CD4-positive, alpha-beta T cell (primary cell): ENCODE data around the gene LGALS9C. TPM values are rescaled to one million over a fixed set of nuclear protein-coding genes. Genes with fewer than 3 reads are reported as not detected.
"Not testable (repeated sequence)": the region's sequence is repeated elsewhere in the genome, so short reads cannot be mapped to it uniquely, and the experiment has no call there.

Source experiments
- ATAC-seq: fragments of 200-7000 bp; cut with Tn5 transposase; one replicate; pipeline ENCODE4 v1.10.0; 2022; ENCODE audit warnings: mild to moderate bottlenecking; ENCODE audit not compliant: poor library complexity
- CTCF ChIA-PET: fragments of 350-600 bp; sonication (Branson Sonifier 250); formaldehyde crosslinking; loops from one replicate; lab custom pipeline; 2021; ENCODE audit warnings: antibody characterized with exemption, inconsistent platforms; lab: Charles Lee
- POLR2A ChIA-PET: fragments of 350-600 bp; sonication (Branson Sonifier 250); formaldehyde crosslinking; loops from one replicate; lab custom pipeline; 2021; ENCODE audit warnings: antibody characterized with exemption, inconsistent platforms; lab: Charles Lee
- DNase-seq, 14 experiments: peaks; one replicate each; pipeline ENCODE4 v3.0.0-alpha.2; 2013 to 2020; ENCODE audit warnings: mixed read lengths in 2 of 14
- H3K27ac ChIP-seq, 2 donors: one replicate each; pipeline versions ENCODE4 v1.5.1 to v1.7.0; 2013; ENCODE audit warnings: low read length in 2 of 2, low read depth in 1 of 2, mild to moderate bottlenecking in 1 of 2
- H3K27me3 ChIP-seq, 2 experiments: 1 replicate in 1 of 2; 2 replicates in 1 of 2; pipeline versions ENCODE4 v1.6.1 to v1.7.0; 2013; ENCODE audit warnings: low read length in 2 of 2, control low read depth in 1 of 2, mild to moderate bottlenecking in 1 of 2, moderate library complexity in 1 of 2; ENCODE audit not compliant: insufficient read depth in 2 of 2, control insufficient read depth in 1 of 2
- H3K36me3 ChIP-seq: one replicate; pipeline ENCODE4 v1.6.1; 2013; ENCODE audit warnings: low read length, control low read depth; ENCODE audit not compliant: insufficient read depth
- H3K4me1 ChIP-seq: one replicate; pipeline ENCODE4 v1.6.1; 2013; ENCODE audit warnings: low read length, control low read depth; ENCODE audit not compliant: insufficient read depth
- H3K4me3 ChIP-seq: one replicate; pipeline ENCODE4 v1.5.1; 2013; ENCODE audit warnings: mild to moderate bottlenecking, low read length, moderate library complexity
- H3K9me3 ChIP-seq, 2 experiments: 1 replicate in 1 of 2; 2 replicates in 1 of 2; pipeline versions ENCODE4 v1.6.1 to v1.7.0; 2013; ENCODE audit warnings: low read length in 2 of 2, mild to moderate bottlenecking in 2 of 2, control low read depth in 1 of 2, moderate library complexity in 1 of 2; ENCODE audit not compliant: control insufficient read depth in 1 of 2, insufficient read depth in 1 of 2
- H3K27ac Mint-ChIP-seq: one replicate; pipeline ENCODE4 v1.8.0; 2020; ENCODE audit warnings: mixed read lengths
- H3K27me3 Mint-ChIP-seq: one replicate; pipeline ENCODE4 v1.8.0; 2021; ENCODE audit warnings: mixed read lengths
- H3K36me3 Mint-ChIP-seq: one replicate; pipeline ENCODE4 v1.8.0; 2021; ENCODE audit warnings: low read depth, mixed read lengths
- H3K4me1 Mint-ChIP-seq: one replicate; pipeline ENCODE4 v1.8.0; 2021; ENCODE audit warnings: low read depth, mixed read lengths
- H3K4me3 Mint-ChIP-seq: one replicate; pipeline ENCODE4 v1.8.0; 2020; ENCODE audit warnings: mild to moderate bottlenecking, mixed read lengths
- H3K9me3 Mint-ChIP-seq: one replicate; pipeline ENCODE4 v1.8.0; 2020; ENCODE audit warnings: mixed read lengths
- intact Hi-C, 2 experiments: fragments of 100-400 bp; cut with DNase I in 1 of 2; cut with micrococcal nuclease in 1 of 2; formaldehyde crosslinking; loops; one replicate each; pipeline versions ENCODE4 v1.15.1 to v1.9.0; 2023 to 2025; cut with DNase I, micrococcal nuclease
- total RNA-seq, 174 experiments: library from RNA in 2 of 174; stranded (reverse) in 2 of 174; gene quantifications; one replicate each; pipeline ENCODE4 v1.2.3 and lab custom pipeline; 2021 to 2026

LGALS9C gene
- total RNA-seq, 2 experiments from 2014 or later = not detected

DNA sequence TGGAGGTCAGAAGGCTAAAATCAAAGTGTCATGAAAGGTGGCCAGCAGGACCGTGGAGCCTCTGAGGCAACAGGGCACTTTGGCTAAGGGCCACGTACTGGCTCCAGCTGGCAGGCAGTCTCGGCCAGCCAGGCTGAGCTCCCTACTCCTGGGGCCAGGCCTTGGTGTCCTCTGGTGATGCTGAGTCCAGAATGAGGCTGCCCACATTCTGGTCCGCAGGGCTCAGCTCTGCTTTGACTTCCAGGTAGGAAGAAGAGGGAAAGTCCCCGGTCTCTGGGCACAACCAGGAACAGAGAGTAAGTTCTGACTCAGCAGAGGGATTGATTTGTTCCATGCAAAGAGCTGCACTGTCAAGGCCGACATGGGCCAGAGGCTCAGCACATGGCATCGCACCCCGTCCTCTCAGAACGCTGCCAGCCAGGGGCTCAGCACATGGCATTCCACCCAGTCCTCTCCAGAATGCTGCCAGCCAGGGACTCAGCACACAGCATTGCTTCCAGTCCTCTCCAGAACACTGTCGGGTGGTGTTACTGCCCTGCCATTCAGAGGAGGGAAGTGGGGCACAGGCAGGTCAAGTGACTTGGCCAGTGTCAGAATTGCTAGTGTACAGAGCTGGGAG is 2.5 kb downstream of the LGALS9C start:
- H3K27me3 Mint-ChIP-seq, H3K27ac Mint-ChIP-seq, H3K4me3 ChIP-seq, DNase-seq, H3K36me3 ChIP-seq, H3K9me3 ChIP-seq, POLR2A ChIA-PET, H3K4me1 ChIP-seq, H3K4me1 Mint-ChIP-seq, ATAC-seq, CTCF ChIA-PET, H3K36me3 Mint-ChIP-seq, H3K4me3 Mint-ChIP-seq, intact Hi-C loops, H3K9me3 Mint-ChIP-seq, H3K27me3 ChIP-seq, H3K27ac ChIP-seq: not testable (repeated sequence)

DNA sequence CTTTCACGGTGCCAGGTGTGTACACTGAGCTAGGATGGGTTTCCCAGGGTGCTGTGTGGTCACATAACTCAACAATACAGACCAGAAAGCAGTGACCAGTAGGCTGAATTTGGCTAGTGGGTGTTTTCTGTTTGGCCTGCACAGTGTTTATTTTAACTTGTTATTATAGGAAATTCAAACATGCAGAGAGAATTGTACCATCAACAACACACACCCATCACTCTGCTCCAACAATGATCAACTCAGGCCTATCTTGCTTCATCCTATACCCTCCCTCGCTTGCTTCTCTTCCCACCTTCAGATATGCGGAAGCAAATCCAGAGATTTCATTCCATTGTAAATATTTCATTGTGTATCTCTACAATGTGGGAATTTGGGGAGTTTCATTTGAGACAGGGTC is 5.2 kb downstream of the LGALS9C start:
- H3K4me3 ChIP-seq, H3K4me3 Mint-ChIP-seq, H3K9me3 Mint-ChIP-seq, intact Hi-C loops, H3K9me3 ChIP-seq, H3K27me3 ChIP-seq, H3K4me1 ChIP-seq, POLR2A ChIA-PET, DNase-seq, H3K4me1 Mint-ChIP-seq, H3K27ac ChIP-seq, H3K27ac Mint-ChIP-seq, H3K36me3 ChIP-seq, ATAC-seq, H3K27me3 Mint-ChIP-seq, CTCF ChIA-PET, H3K36me3 Mint-ChIP-seq: not testable (repeated sequence)

DNA sequence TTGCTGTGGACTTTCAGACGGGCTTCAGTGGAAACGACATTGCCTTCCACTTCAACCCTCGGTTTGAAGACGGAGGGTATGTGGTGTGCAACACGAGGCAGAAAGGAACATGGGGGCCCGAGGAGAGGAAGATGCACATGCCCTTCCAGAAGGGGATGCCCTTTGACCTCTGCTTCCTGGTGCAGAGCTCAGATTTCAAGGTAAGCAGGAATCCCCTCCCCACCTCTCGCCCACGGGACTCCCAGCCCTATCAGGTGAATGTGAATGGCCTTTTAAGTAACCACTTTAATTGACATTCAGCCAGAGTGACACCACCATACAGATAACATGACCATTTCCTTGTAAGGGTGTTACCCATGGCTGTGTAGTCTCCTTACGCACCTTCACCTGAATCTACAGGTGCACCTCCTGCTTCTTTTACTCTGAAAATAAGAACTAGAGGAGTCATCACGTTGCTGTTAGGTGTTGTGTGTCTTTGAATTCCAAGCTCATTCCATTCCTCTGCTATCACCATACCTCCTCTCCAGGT is 9.4 kb downstream of the LGALS9C start:
- H3K9me3 Mint-ChIP-seq, CTCF ChIA-PET, H3K4me1 Mint-ChIP-seq, ATAC-seq, H3K4me1 ChIP-seq, DNase-seq, H3K36me3 ChIP-seq, H3K27me3 ChIP-seq, H3K27ac Mint-ChIP-seq, H3K27ac ChIP-seq, H3K4me3 Mint-ChIP-seq, H3K27me3 Mint-ChIP-seq, intact Hi-C loops, H3K4me3 ChIP-seq, POLR2A ChIA-PET, H3K36me3 Mint-ChIP-seq, H3K9me3 ChIP-seq: not testable (repeated sequence)

DNA sequence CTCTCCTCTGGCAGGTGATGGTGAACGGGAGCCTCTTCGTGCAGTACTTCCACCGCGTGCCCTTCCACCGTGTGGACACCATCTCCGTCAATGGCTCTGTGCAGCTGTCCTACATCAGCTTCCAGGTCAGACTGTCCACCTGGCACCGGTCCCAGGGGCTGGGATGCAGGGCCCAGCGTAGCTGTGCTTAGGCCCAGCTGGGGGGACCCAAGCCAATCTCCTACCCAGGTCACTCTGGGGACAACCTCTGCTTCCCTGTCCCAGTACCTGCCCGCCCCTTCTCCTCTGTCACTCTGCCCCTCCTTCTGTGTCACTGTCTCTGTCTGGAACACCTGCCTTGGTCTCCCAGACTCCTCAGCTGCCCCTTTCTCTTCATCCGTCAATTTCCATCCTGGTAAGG is 11.0 kb downstream of the LGALS9C start:
- H3K27me3 Mint-ChIP-seq, H3K27ac Mint-ChIP-seq, H3K9me3 ChIP-seq, H3K27me3 ChIP-seq, H3K9me3 Mint-ChIP-seq, H3K36me3 Mint-ChIP-seq, ATAC-seq, H3K27ac ChIP-seq, H3K4me3 ChIP-seq, H3K4me3 Mint-ChIP-seq, H3K4me1 ChIP-seq, intact Hi-C loops, DNase-seq, POLR2A ChIA-PET, H3K4me1 Mint-ChIP-seq, CTCF ChIA-PET, H3K36me3 ChIP-seq: not testable (repeated sequence)

DNA sequence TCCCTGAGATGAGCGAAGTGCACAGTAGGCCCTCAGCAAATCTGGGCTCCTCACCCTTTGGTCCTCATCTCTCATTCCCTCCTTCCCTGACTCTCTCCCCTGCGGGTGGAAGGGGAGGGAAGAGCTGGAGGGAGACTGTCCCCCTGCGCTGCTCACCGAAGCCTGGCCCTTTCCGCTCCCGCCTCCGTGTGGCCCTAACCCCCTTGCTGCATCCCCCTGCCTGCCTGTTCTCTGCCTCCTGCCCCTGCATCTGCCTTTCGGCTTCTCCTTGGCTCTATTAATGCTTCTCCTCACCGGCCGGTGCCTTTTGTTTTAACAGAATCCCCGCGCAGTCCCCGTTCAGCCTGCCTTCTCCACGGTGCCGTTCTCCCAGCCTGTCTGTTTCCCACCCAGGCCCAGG is 12.0 kb downstream of the LGALS9C start:
- H3K27me3 ChIP-seq, H3K27ac ChIP-seq, H3K9me3 ChIP-seq, H3K36me3 Mint-ChIP-seq, H3K4me1 ChIP-seq, H3K4me3 Mint-ChIP-seq, DNase-seq, POLR2A ChIA-PET, H3K4me1 Mint-ChIP-seq, H3K27me3 Mint-ChIP-seq, ATAC-seq, CTCF ChIA-PET, H3K9me3 Mint-ChIP-seq, H3K4me3 ChIP-seq, intact Hi-C loops, H3K27ac Mint-ChIP-seq, H3K36me3 ChIP-seq: not testable (repeated sequence)

- intact Hi-C loops, CTCF ChIA-PET, H3K9me3 ChIP-seq, H3K36me3 ChIP-seq, H3K27ac Mint-ChIP-seq, ATAC-seq, H3K4me3 ChIP-seq, DNase-seq, H3K4me3 Mint-ChIP-seq, H3K36me3 Mint-ChIP-seq, H3K27ac ChIP-seq, POLR2A ChIA-PET, H3K27me3 Mint-ChIP-seq, H3K4me1 Mint-ChIP-seq, H3K9me3 Mint-ChIP-seq, H3K27me3 ChIP-seq, H3K4me1 ChIP-seq: not testable (repeated sequence)
Observed at GRCh38 chr17:18490016-18490415, 13.4 kb downstream of the LGALS9C start.

DNA sequence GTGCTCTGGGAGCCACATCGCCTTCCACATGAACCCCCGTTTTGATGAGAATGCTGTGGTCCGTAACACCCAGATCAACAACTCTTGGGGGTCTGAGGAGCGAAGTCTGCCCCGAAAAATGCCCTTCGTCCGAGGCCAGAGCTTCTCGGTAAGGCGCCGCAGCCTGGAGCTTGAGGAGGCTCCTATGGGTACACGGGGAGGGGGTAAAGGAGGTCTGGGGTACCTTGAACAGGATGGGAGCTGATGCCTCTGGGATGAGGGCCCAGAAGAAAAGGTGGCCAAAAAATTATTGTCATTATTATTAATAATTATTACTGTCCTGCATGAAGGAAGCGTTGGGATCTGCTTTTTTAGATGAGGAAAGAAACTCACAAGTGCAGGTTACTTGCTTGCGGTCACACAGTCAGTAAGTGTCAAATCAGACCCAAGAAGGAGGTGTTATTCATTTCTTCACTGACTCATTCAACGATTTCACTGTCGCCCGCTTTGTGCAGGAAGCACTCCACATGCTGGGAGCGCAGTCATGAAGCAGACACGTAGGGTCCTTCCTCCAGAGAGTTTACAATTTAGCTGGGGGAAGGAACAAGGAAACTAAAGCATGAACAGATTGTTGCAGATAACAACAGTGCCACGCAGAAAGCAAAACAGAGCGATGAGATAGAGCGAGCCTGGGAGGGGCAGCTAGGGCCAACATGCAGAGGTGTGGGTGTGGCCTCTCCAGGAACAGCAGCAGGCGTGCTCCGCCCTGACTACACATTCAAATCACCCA is 16.3 kb downstream of the LGALS9C start:
- H3K4me1 ChIP-seq, H3K27me3 Mint-ChIP-seq, H3K4me1 Mint-ChIP-seq, H3K4me3 ChIP-seq, H3K27ac ChIP-seq, ATAC-seq, H3K9me3 ChIP-seq, POLR2A ChIA-PET, intact Hi-C loops, H3K4me3 Mint-ChIP-seq, H3K9me3 Mint-ChIP-seq, CTCF ChIA-PET, H3K36me3 Mint-ChIP-seq, H3K27me3 ChIP-seq, H3K36me3 ChIP-seq, H3K27ac Mint-ChIP-seq: not testable (repeated sequence)
- peak in 3 of 14 experiments; percentile 10 to 26 (median 17) for DNase-seq
